K562 (cell line): ENCODE data around the gene MYO6. TPM values are rescaled to one million over a fixed set of nuclear protein-coding genes. Genes with fewer than 3 reads are reported as not detected.

ENCODE experiments used
- ATAC-seq: fragments of 200-7000 bp; cut with Tn5 transposase; 3 replicates; pipeline ENCODE4 v1.9.1; 2020; ENCODE audit warnings: moderate library complexity
- BruUV-seq: library from RNA; stranded (reverse); fragments of 400-500 nt; replicated peaks from 2 replicates; lab custom pipeline; 2021; lab: Mats Ljungman, UMichigan
- CTCF ChIA-PET: fragments of 300-600 bp; formaldehyde crosslinking; extraction: SDS; loops from one replicate; lab custom pipeline; 2021; ENCODE audit warnings: low intra/inter-chr PET ratio; lab: Yijun Ruan, JAX
- POLR2A ChIA-PET: fragments of 300-600, 350-650 bp; sonication (Branson Sonifier 250); formaldehyde crosslinking; extraction: SDS; loops from one replicate; lab custom pipeline; 2021; ENCODE audit warnings: antibody characterized with exemption, inconsistent platforms; lab: Yijun Ruan, JAX
- DNase-seq, 4 experiments: peaks; one replicate each; pipeline versions ENCODE4 v3.0.0 to v3.0.0-alpha.2; 2011 to 2018; ENCODE audit warnings: low spot score in 3 of 4, mixed read lengths in 3 of 4; ENCODE audit errors: extremely low read depth in 1 of 4
- FAIRE-seq: peaks from 2 replicates; lab custom pipeline; 2011; peaks lifted over from hg19 to GRCh38; lab: Jason Lieb, UNC
- H2AFZ ChIP-seq: 2 replicates; pipeline ENCODE4 v1.6.0; 2011; ENCODE audit warnings: low read depth, low read length, control low read depth, inconsistent platforms
- H3K27ac ChIP-seq: fragments of 200-600 bp; 3 replicates; pipeline ENCODE4 v1.8.0; 2011; ENCODE audit warnings: low read depth, mild to moderate bottlenecking, control low read depth, inconsistent platforms, low read length, moderate library complexity, mixed read lengths; ENCODE audit errors: extremely low read depth
- H3K27me3 ChIP-seq, 2 experiments: fragments of 300-600 bp in 1 of 2; 2 replicates in 1 of 2; 3 replicates in 1 of 2; pipeline versions ENCODE4 v1.6.0 to v1.8.0; 2011; ENCODE audit warnings: inconsistent platforms in 2 of 2, low read length in 2 of 2, mild to moderate bottlenecking in 1 of 2, mixed read lengths in 1 of 2, moderate library complexity in 1 of 2; ENCODE audit not compliant: control insufficient read depth in 2 of 2, insufficient read depth in 2 of 2
- H3K36me3 ChIP-seq: fragments of 300-600 bp; 3 replicates; pipeline ENCODE4 v1.8.0; 2011; ENCODE audit warnings: mild to moderate bottlenecking, low read length, inconsistent platforms; ENCODE audit not compliant: control insufficient read depth, insufficient read depth
- H3K4me1 ChIP-seq, 2 experiments: fragments of 200-600 bp in 1 of 2; replicated peaks in 1 of 2; 2 replicates in 1 of 2; 3 replicates in 1 of 2; pipeline versions ENCODE4 v1.5.1 to v1.8.0; 2011; ENCODE audit warnings: inconsistent platforms in 2 of 2, low read length in 2 of 2, mild to moderate bottlenecking in 1 of 2, mixed read lengths in 1 of 2, moderate library complexity in 1 of 2; ENCODE audit not compliant: control insufficient read depth in 2 of 2, insufficient read depth in 2 of 2
- H3K4me2 ChIP-seq: 2 replicates; pipeline ENCODE4 v1.6.1; 2011; ENCODE audit warnings: low read length, control low read depth, inconsistent platforms, mixed read lengths; ENCODE audit not compliant: insufficient read depth
- H3K4me3 ChIP-seq: fragments of 200-600 bp; sonication (generic), shearing (Covaris generic); 2 replicates; pipeline ENCODE4 v1.5.1; 2016; ENCODE audit warnings: control low read depth, inconsistent platforms
- H3K79me2 ChIP-seq: fragments of 200-600 bp; 3 replicates; pipeline ENCODE4 v1.8.0; 2011; ENCODE audit warnings: low read length, inconsistent platforms; ENCODE audit not compliant: control insufficient read depth, insufficient read depth
- H3K9ac ChIP-seq, 2 experiments: 2 replicates each; pipeline versions ENCODE4 v1.6.0 to v1.6.1; 2011; ENCODE audit warnings: low read depth in 2 of 2, low read length in 2 of 2, control low read depth in 1 of 2, inconsistent platforms in 1 of 2, mild to moderate bottlenecking in 1 of 2, mixed read lengths in 1 of 2; ENCODE audit not compliant: insufficient read depth in 1 of 2
- H3K9me1 ChIP-seq: one replicate; pipeline ENCODE4 v1.6.0; 2011; ENCODE audit warnings: inconsistent platforms, mild to moderate bottlenecking, low read length, moderate library complexity; ENCODE audit not compliant: control insufficient read depth, insufficient read depth
- H3K9me3 ChIP-seq: replicated peaks from 2 replicates; pipeline ENCODE4 v1.5.1; 2011; ENCODE audit warnings: low read depth, low read length, inconsistent platforms; ENCODE audit not compliant: control insufficient read depth, insufficient read depth
- H4K20me1 ChIP-seq: replicated peaks from 2 replicates; pipeline ENCODE4 v1.6.1; 2011; ENCODE audit warnings: low read length, inconsistent platforms, mixed read lengths; ENCODE audit not compliant: control insufficient read depth, insufficient read depth
- CREBBP ChIP-seq: IDR thresholded peaks from one replicate; pipeline ENCODE4 v1.6.1; 2012; ENCODE audit warnings: low read depth, mild to moderate bottlenecking, control low read depth, inconsistent platforms, low read length
- KDM5B ChIP-seq: fragments of 200-600 bp; sonication (generic); IDR thresholded peaks from 2 replicates; pipeline ENCODE4 v1.6.1; 2012; ENCODE audit warnings: low read depth, mild to moderate bottlenecking, moderate library complexity, low read length, control low read depth, inconsistent platforms; ENCODE audit not compliant: insufficient replicate concordance
- NFIX ChIP-seq: fragments of 250-450 bp; sonication (Bioruptor Pico); IDR thresholded peaks from 2 replicates; pipeline ENCODE4 v1.4.0; 2020; ENCODE audit warnings: low read depth, mild to moderate bottlenecking, moderate library complexity
- POLR2AphosphoS2 ChIP-seq: IDR thresholded peaks from 2 replicates; pipeline ENCODE4 v1.6.1; 2012; ENCODE audit warnings: low read length, improper control_type of control experiment
- SNIP1 ChIP-seq: fragments of 450-650 bp; IDR thresholded peaks from 2 replicates; pipeline ENCODE4 v1.7.1; 2017; ENCODE audit warnings: low read depth, mild to moderate bottlenecking
- TBL1XR1 ChIP-seq, 2 experiments: IDR thresholded peaks; 2 replicates each; pipeline ENCODE4 v1.6.1; 2012; ENCODE audit warnings: improper control_type of control experiment in 2 of 2, low read length in 2 of 2, mild to moderate bottlenecking in 1 of 2
- TEAD1 ChIP-seq, 2 experiments: fragments of 450-650 bp in 1 of 2; sonication (generic) in 1 of 2; formaldehyde crosslinking; IDR thresholded peaks; 2 replicates each; pipeline versions ENCODE4 v1.4.0 to v1.8.0; 2020 to 2022; ENCODE audit warnings: mild to moderate bottlenecking in 2 of 2, missing genetic modification reagents in 1 of 2
- XRCC5 ChIP-seq: fragments of 200-400 bp; formaldehyde crosslinking; IDR thresholded peaks from 2 replicates; pipeline ENCODE4 v1.6.1; 2017; ENCODE audit warnings: low read depth, mild to moderate bottlenecking, low read length
- WGBS: fragments of 100-300 bp; shearing (Covaris generic); methylation state at CpG from one replicate; pipeline ENCODE4 v1.1.6; 2016; ENCODE audit warnings: low coverage, mixed read lengths; ENCODE audit not compliant: insufficient coverage; ENCODE audit errors: missing lambda C conversion rate; 5-methylcytosine and 5-hydroxymethylcytosine counted together
- in situ Hi-C: fragments of 300-500 bp; cut with MboI; formaldehyde crosslinking; loops from 4 replicates; pipeline ENCODE4 v1.15.0; 2018; ENCODE audit warnings: inconsistent platforms, mixed read lengths
- intact Hi-C: fragments of 100-400 bp; cut with micrococcal nuclease; formaldehyde crosslinking; loops from 2 replicates; pipeline ENCODE4 v1.14.2; 2022
- polyA plus RNA-seq, 8 experiments: library from polyadenylated mRNA; depleted of rRNA in 4 of 8; stranded (reverse) in 5 of 8; unstranded in 3 of 8; fragments of >200 nt; fragmentation: Nextera tagmentation in 2 of 8; fragmentation: Illumina TruSeq in 1 of 8; extraction: Ambion mirVana in 2 of 8; extraction: Trizol in 1 of 8; gene quantifications; 2 replicates each; pipeline versions ENCODE4 v1.2.1 to v1.2.3, GENCODE V29; 2011 to 2014; ENCODE audit warnings: inconsistent platforms in 1 of 8, missing spikeins in 1 of 8
- total RNA-seq, 7 experiments: library from RNA; depleted of rRNA in 6 of 7; stranded (reverse); fragments of >200 nt in 6 of 7; fragmentation: Illumina TruSeq in 2 of 7; extraction: Trizol in 2 of 7; gene quantifications; 2 replicates each; pipeline versions ENCODE4 v1.2.1 to v1.2.3, GENCODE V29; 2011 to 2021; ENCODE audit warnings: low replicate concordance in 1 of 7
- TF ChIP-seq, protein P1 (sequence below): sonication (generic); formaldehyde crosslinking; IDR thresholded peaks from 2 replicates; pipeline ENCODE4 v1.8.1; 2023; ENCODE audit warnings: mild to moderate bottlenecking, missing genetic modification reagents
- TF ChIP-seq, protein P2 (sequence below): fragments of 450-650 bp; IDR thresholded peaks from 2 replicates; pipeline ENCODE4 v1.7.1; 2018; ENCODE audit warnings: mild to moderate bottlenecking, low read depth; ENCODE audit not compliant: partially characterized antibody
- TF ChIP-seq, protein P3 (sequence below): fragments of 450-650 bp; formaldehyde crosslinking; IDR thresholded peaks from 2 replicates; pipeline ENCODE4 v1.4.0; 2020; ENCODE audit warnings: mild to moderate bottlenecking, moderate library complexity

MYO6 gene
- total and polyA plus RNA-seq, 9 of the 15 experiments (the other 6 are each of a cell fraction or from before 2014, with no cell fraction given) = 1.3 to 5.5 (median 2.7) TPM

DNA sequence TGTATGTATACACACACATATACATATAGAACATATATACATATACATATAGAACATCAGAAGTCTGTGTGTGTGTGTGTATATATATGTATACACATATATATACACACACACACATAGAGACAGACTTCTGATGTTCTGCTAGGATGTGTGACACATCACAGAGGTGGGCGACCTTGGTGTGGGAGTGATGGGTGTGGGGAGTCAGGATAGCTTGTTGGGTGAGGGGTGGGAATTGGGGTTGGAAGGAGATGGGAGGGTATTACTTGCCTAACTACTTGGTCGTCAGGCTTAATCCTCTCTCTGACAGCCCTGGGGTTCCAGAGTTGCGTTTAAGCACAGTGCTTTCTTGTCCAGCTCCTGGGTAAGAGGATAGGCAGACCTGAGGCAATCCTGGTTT, 8.3 kb downstream of the MYO6 start:
- no peaks in the 10 kb centered on the region for H3K9me1 ChIP-seq
- FAIRE-seq (no peak), DNase-seq (no peak), ATAC-seq (no peak; the same call in 2 of the 3 replicates)
- no peak overlapping the region for H3K4me2 ChIP-seq
- H2AFZ ChIP-seq = no peak overlapping the region
- no peaks in the 10 kb centered on the region for H3K9me3 ChIP-seq
- H3K9ac ChIP-seq = no peak overlapping the region
- in situ Hi-C loops (no loop called here), intact Hi-C loops (no loop called here)
- no TSS peak for BruUV-seq
- H3K4me1 ChIP-seq = no peaks in the 10 kb centered on the region; a peak in 1 of 5 replicates
- ChIA-PET CTCF (no interaction called here), POLR2A (interaction anchor here (1.3 kb wide), 1 partner anchor 37 kb away, joined by 3 read pairs; no protein-coding TSS in a partner anchor)
- no peaks in the 10 kb centered on the region for H3K36me3 ChIP-seq
- H3K27ac ChIP-seq = no peak overlapping the region
- no peaks in the 10 kb centered on the region for H3K79me2 ChIP-seq
- no peak overlapping the region for H3K4me3 ChIP-seq
- H4K20me1 ChIP-seq = no peaks in the 10 kb centered on the region
- 14% methylated on average over 3 of the region's 3 CpGs for WGBS
- H3K27me3 ChIP-seq = no peaks in the 10 kb centered on the region
- TF ChIP-seq KDM5B = no peak
- TF ChIP-seq SNIP1 = no peak
- no peak for TF ChIP-seq TEAD1 (CRISPR knock-in tag; IDR thresholded peaks at IDR 0.05)
- TF ChIP-seq, protein P1, sequence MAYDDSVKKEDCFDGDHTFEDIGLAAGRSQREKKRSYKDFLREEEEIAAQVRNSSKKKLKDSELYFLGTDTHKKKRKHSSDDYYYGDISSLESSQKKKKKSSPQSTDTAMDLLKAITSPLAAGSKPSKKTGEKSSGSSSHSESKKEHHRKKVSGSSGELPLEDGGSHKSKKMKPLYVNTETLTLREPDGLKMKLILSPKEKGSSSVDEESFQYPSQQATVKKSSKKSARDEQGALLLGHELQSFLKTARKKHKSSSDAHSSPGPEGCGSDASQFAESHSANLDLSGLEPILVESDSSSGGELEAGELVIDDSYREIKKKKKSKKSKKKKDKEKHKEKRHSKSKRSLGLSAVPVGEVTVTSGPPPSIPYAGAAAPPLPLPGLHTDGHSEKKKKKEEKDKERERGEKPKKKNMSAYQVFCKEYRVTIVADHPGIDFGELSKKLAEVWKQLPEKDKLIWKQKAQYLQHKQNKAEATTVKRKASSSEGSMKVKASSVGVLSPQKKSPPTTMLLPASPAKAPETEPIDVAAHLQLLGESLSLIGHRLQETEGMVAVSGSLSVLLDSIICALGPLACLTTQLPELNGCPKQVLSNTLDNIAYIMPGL = no peak
- no peak for TF ChIP-seq POLR2AphosphoS2
- TF ChIP-seq, protein P2, sequence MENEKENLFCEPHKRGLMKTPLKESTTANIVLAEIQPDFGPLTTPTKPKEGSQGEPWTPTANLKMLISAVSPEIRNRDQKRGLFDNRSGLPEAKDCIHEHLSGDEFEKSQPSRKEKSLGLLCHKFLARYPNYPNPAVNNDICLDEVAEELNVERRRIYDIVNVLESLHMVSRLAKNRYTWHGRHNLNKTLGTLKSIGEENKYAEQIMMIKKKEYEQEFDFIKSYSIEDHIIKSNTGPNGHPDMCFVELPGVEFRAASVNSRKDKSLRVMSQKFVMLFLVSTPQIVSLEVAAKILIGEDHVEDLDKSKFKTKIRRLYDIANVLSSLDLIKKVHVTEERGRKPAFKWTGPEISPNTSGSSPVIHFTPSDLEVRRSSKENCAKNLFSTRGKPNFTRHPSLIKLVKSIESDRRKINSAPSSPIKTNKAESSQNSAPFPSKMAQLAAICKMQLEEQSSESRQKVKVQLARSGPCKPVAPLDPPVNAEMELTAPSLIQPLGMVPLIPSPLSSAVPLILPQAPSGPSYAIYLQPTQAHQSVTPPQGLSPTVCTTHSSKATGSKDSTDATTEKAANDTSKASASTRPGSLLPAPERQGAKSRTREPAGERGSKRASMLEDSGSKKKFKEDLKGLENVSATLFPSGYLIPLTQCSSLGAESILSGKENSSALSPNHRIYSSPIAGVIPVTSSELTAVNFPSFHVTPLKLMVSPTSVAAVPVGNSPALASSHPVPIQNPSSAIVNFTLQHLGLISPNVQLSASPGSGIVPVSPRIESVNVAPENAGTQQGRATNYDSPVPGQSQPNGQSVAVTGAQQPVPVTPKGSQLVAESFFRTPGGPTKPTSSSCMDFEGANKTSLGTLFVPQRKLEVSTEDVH = no peak
- TF ChIP-seq TBL1XR1 (IDR thresholded peaks at IDR 0.05; ENCODE audit: low read length in 2 of 2) = no peak
- no peak for TF ChIP-seq CREBBP
- no peak for TF ChIP-seq XRCC5
- TF ChIP-seq, protein P3, sequence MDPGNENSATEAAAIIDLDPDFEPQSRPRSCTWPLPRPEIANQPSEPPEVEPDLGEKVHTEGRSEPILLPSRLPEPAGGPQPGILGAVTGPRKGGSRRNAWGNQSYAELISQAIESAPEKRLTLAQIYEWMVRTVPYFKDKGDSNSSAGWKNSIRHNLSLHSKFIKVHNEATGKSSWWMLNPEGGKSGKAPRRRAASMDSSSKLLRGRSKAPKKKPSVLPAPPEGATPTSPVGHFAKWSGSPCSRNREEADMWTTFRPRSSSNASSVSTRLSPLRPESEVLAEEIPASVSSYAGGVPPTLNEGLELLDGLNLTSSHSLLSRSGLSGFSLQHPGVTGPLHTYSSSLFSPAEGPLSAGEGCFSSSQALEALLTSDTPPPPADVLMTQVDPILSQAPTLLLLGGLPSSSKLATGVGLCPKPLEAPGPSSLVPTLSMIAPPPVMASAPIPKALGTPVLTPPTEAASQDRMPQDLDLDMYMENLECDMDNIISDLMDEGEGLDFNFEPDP (CRISPR knock-in tag) = no peak
- no peak for TF ChIP-seq NFIX
